NCI-H2107 treated with DMSO at 0.1 percent for 48 hours (cell line): Measurements from ENCODE around the gene USP33.
"Not testable (repeated sequence)": the region's sequence is repeated elsewhere in the genome, so short reads cannot be mapped to it uniquely, and the experiment has no call there.

Experiments used
- DNase-seq: peaks from one replicate; lab custom pipeline; 2025; ENCODE audit not compliant: unreplicated experiment; lab: John Stamatoyannopoulos, UW

USP33 gene

DNA sequence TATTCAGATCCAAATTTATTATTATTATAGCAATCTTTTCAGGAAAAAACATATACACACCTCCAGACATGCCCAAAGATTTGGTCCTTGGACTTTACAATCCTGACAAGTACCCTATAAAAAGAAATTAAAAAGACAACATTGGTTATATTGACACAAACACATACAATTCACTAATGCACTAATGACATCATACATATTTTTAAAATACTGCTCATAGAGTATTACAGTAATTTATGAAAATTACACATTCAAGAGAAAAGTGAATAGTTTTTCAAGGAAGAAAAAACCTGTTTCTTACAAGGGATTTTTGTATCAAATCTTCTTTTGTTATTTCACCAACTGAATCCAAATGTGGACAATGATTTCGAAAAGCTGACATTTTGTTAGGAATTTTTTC is 18.3 kb downstream of the USP33 start:
- DNase-seq: no peak

GRCh38 chr1:77739235-77739634 is 20.4 kb downstream of the USP33 start:
- no peak for DNase-seq

DNA sequence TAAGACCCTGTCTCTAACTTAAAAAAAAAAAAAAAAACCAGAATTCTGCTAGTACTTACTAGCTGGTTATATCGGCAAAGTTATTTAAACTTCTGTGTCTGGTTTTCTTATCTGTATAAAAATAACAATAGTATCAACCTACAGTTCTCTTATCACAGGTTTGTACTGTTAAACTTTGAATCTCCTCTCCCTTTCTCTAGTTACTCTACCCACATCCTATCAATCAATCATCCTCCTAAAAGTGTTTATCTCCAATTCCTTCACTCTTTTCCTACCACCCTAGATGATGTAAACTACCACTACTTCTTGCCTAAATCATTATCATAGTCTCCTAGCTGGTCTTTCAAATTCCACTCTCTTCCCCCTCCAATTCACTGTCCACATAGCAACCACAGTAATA is 27.6 kb downstream of the USP33 start:
- no peak for DNase-seq

- no peak for DNase-seq
These were observed 33.9 kb downstream of the USP33 start for GRCh38 chr1:77725706-77726105.

DNA sequence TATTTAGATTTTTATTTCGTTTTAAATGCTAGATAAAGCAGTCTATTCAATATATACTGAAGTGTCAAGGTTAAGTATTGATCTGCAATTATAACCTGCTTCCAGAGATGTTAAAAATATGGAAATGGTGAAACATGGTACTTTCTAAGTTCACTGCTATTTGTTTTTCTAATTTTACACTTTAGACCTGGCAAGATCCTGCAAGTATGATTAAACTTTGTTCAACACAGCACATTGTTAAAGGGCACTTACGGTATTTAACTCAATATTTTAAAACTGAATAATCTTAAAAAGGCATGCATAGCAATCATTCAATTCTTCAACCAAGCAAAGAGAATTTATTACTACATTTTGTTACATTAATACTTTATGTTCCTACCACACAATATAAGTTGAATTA is 41.5 kb downstream of the USP33 start:
- DNase-seq: no peak

- no peak for DNase-seq
These were observed 43.6 kb downstream of the USP33 start for GRCh38 chr1:77716065-77716464.

DNA sequence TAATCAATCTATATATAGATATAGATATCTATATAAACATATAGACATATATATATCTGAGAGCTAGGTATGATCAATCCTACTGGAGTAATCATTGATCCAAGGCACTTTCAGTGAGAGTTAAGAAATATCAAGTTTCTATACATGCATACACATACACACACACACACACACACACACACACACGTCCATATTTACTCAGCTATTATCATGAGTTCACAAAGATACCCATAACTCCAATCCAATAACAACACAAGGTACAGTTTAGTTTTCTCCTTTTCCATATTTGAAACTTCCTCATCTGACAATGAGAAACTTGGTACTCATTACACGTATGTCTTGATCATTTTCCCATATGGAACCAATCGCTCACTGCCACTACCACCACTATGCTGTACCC is 49.9 kb downstream of the USP33 start:
- no peak for DNase-seq

DNA sequence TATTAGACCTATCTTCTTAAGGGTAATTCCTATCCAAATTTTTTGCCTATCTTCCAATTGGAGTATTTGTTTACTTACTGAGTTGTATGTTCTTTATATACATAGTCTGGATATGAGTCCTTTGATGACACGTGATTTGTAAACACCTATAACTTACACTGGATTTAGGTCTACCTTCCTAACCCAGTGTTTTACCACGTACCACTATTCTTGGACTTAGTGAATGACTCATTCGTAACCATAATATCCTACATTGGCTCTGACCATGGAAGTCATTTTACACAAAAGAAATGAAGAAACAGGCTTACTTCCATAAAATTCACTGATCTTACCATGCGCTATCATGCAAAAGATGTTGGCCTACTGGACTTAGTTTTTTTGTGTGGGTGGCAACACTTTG is 53.3 kb downstream of the USP33 start:
- no peak for DNase-seq

DNA sequence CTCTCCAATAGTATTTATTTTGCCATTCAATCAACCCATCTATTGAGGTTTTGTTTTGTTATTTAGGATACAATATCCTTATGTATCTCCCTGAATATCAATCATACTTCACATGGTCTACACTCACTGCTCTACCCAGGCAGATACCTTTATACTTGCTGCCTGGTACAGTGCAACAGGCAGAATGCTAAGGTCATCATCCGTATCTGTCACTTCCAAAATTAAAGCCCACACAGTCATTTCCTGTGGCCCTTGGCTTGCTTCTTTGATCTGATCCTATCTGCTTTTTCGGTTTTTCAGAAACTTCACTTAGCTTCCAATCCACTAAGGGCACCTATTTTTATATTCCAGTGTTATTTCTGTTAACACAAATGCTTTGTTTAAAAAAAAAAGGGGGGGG is 54.9 kb downstream of the USP33 start:
- no peak for DNase-seq

GRCh38 chr1:77699673-77700072 is 60.0 kb downstream of the USP33 start:
- not testable (repeated sequence) for DNase-seq

DNA sequence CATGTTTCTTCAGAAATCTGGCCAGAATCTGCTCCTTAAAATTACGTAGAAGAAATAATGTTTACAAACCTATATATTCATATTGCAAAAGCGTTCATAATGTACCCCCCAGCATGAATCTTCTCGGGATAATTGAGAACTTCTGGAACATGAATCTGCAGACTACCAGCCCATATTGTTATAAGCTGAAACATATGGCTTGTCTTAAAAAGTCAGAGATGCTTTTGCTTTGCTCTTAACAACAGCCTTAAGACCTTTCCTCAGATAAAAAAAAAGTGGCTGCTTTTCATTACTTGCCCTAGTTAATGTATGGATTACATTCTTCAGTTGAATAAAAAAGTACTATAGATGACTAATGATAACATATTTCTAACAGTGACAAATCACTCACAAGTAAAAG is 62.2 kb downstream of the USP33 start:
- DNase-seq: no peak

DNA sequence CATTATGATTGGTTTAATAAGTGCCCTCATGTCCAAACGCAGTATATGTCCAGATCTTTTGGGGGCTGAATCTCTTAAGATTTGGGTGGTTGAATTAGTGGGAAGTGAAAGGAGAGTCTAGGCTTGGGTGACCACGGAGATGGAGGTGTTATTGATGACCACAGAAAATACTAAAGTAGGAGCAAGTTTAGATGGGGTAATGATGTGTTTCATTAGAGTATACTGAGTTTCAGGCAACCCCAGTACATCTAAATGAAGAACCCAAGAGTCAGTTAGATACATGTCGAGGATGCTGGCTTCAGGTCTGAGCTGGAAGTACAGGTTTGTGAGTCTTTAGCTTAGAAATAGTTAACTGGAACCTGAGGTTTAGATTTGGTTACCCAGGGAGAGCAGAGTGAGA is 70.7 kb downstream of the USP33 start:
- DNase-seq: no peak

DNA sequence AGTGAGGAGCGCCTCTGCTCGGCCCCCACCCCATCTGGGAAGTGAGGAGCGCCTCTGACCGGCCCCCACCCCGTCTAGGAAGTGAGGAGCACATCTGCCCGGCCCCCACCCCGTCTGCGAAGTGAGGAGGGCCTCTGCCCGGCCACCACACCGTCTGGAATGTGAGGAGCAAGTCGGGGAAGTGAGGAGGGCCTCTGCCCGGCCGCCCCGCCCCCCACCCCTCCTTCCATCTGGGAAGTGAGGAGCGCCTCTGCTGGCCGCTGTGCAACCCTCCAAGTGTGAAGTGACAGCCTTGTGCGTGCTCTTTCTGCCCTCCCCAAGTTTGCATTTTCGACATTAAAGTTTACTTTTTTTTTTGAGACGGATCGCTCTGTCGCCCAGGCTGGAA is 72.1 kb downstream of the USP33 start:
- no peak for DNase-seq

DNA sequence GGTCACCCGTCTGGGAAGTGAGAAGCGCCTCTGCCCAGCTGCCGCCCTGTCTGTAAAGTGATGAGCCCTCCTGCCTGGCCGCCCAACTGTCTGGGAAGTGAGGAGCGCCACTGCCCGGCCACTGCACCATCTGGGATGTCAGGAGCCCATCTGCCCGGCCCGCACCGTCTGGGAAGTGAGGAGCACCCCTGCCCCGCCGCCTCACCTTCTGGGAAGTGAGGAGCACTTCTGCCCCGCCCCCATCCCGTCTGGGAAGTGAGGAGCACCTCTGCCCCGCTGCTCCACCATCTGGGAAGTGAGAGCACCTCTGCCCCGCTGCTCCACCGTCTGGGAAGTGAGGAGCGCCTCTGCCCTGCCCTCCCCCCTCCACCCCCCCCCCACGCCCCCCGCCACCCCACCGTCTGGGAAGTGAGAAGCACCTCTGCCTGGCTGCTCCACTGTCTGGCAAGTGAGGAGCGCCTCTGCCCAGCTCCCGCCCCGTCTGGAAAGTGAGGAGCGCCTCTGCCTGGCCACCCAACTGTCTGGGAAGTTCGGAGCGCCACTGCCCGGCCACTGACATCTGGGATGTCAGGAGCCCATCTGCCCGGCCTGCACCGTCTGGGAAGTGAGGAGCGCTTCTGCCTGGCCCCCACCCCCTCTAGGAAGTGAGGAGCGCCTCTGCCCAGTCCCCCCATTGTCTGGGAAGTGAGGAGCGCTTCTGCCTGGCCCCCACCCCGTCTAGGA is 72.7 kb downstream of the USP33 start:
- DNase-seq: no peak

DNA sequence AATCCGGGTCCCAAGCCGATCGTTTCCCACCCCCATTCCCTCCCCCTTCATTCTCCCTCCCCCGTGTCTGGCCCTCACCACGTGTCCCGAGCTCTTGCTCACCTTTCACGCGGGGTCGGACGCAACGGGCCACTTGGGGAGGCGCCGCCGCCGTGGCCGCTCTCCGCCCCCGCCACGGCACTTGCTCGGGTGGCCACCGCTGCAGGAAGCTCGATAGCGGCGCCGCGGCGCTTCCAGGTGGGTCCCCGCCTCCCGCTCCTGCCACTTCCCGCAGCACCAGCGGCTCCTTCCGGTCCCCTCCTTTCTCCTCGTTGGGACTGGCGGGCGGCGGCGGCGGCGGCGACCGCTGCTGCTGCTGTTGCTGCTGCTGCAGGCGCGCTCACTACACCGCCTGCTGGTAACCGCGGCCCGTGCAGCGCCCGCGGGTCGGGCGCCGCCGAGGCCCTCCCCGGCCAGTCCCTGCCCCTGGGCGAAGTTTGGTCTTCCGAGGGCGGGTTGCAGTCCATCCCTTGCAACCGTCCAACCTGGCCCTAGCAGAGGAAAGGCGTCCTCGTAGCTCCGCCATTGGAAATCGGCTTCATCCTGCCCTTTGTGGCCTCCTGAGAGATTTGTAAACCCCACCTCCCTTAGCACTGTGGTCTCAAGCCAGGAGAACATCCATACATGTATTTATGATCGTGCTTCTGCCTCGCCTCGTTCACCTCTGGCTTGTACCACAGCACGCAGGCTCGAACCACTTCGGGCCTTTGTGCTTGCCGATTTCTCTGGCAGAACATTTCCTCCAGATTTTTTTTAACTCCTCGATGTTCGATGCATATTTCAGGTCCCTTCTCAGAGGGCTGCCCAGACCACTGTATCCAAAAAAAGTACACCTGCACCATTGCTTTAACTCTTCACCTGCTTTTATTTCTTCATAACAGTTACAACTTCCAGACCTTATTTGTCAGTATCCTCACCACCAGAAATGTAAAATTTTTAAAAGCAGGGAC is 76.2 kb downstream of the USP33 start:
- peak; percentile 87 for DNase-seq

GRCh38 chr1:77682460-77683159 is 77.0 kb downstream of the USP33 start, which contains the start of gene ZZZ3:
Gene ZZZ3 (minus strand): TSS chr1:77682658. CDS start chr1:77633354, 49,304 bp downstream.
- peak; percentile 92 for DNase-seq

- no peak for DNase-seq
These were observed 79.5 kb downstream of the USP33 start for GRCh38 chr1:77680173-77680572.

GRCh38 chr1:77678660-77679610 is 80.7 kb downstream of the USP33 start:
- no peak for DNase-seq

- DNase-seq: not testable (repeated sequence)
These were observed 84.8 kb downstream of the USP33 start for GRCh38 chr1:77674807-77675206.

GRCh38 chr1:77673716-77674355 is 85.8 kb downstream of the USP33 start:
- no peak for DNase-seq
